Neural cell (in vitro differentiated cells): ENCODE data around the gene TTLL4.

Experiments
- CTCF ChIP-seq: fragments of 450-650 bp; IDR thresholded peaks from 2 replicates; pipeline ENCODE4 v1.5.1; 2014; ENCODE audit warnings: antibody characterized with exemption, mild to moderate bottlenecking, moderate library complexity; ENCODE audit not compliant: poor library complexity, severe bottlenecking
- EP300 ChIP-seq: fragments of 450-650 bp; conservative IDR thresholded peaks from 2 replicates; pipeline ENCODE4 v1.6.1; 2014; ENCODE audit warnings: antibody characterized with exemption, mild to moderate bottlenecking, moderate library complexity; ENCODE audit not compliant: poor library complexity, severe bottlenecking
- EZH2 ChIP-seq: fragments of 200-600, 300-800 bp; shearing (Covaris generic), sonication (generic); IDR thresholded peaks from 2 replicates; pipeline ENCODE4 v1.6.1; 2014; ENCODE audit warnings: antibody characterized with exemption, low read length, borderline replicate concordance, mild to moderate bottlenecking; ENCODE audit not compliant: insufficient read depth, poor library complexity, severe bottlenecking
- POLR2AphosphoS5 ChIP-seq: IDR thresholded peaks from 2 replicates; pipeline ENCODE4 v1.6.1; 2012
- REST ChIP-seq: IDR thresholded peaks from 2 replicates; pipeline ENCODE4 v1.6.1; 2012; ENCODE audit warnings: borderline replicate concordance
- SMC3 ChIP-seq: fragments of 450-650 bp; conservative IDR thresholded peaks from 2 replicates; pipeline ENCODE4 v1.6.1; 2014; ENCODE audit warnings: antibody characterized with exemption, mild to moderate bottlenecking, moderate library complexity; ENCODE audit not compliant: poor library complexity
- TAF1 ChIP-seq: IDR thresholded peaks from 2 replicates; pipeline ENCODE4 v1.6.1; 2012; ENCODE audit warnings: low read depth

GRCh38 chr2:218732761-218733158, 22.1 kb downstream of the TTLL4 start:
- no peak for TF ChIP-seq CTCF
- no peak for TF ChIP-seq SMC3
- no peak for TF ChIP-seq EZH2
- no peak for TF ChIP-seq TAF1
- TF ChIP-seq EP300 = no peak
- TF ChIP-seq POLR2AphosphoS5 = no peak
- TF ChIP-seq REST = no peak
